Measurements from ENCODE around the gene ZNF280A. TPM values are rescaled to one million over a fixed set of nuclear protein-coding genes. Genes with fewer than 3 reads are reported as not detected.

The ZNF280A gene
- total and polyA plus RNA-seq, 9 of the 15 experiments (the other 6 are each of a cell fraction or from before 2014, with no cell fraction given), result 19.0 to 40.8 (median 28.6) TPM

GRCh38 chr22:22463855-22464540, 56.1 kb downstream of the ZNF280A start (continued):
- TF ChIP-seq, protein P1, sequence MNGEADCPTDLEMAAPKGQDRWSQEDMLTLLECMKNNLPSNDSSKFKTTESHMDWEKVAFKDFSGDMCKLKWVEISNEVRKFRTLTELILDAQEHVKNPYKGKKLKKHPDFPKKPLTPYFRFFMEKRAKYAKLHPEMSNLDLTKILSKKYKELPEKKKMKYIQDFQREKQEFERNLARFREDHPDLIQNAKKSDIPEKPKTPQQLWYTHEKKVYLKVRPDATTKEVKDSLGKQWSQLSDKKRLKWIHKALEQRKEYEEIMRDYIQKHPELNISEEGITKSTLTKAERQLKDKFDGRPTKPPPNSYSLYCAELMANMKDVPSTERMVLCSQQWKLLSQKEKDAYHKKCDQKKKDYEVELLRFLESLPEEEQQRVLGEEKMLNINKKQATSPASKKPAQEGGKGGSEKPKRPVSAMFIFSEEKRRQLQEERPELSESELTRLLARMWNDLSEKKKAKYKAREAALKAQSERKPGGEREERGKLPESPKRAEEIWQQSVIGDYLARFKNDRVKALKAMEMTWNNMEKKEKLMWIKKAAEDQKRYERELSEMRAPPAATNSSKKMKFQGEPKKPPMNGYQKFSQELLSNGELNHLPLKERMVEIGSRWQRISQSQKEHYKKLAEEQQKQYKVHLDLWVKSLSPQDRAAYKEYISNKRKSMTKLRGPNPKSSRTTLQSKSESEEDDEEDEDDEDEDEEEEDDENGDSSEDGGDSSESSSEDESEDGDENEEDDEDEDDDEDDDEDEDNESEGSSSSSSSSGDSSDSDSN (IDR thresholded peaks at IDR 0.05; ENCODE audit: borderline replicate concordance in 1 of 2, low read depth in 2 of 2, low read length in 2 of 2), result no peak
- TF ChIP-seq DIDO1 (tag; IDR thresholded peaks at IDR 0.05; ENCODE audit: low read depth) (peak; percentile 58; the same call in 1 of the 2 replicates), E2F8 (IDR thresholded peaks at IDR 0.05; ENCODE audit: low read depth, partially characterized antibody) (no peak), ZNF133 (CRISPR knock-in tag; IDR thresholded peaks at IDR 0.05) (peak; percentile 70; the same call in 1 of the 2 replicates), PTBP1 (IDR thresholded peaks at IDR 0.05; ENCODE audit: low read depth, low read length) (no peak), ZFX (CRISPR knock-in tag; IDR thresholded peaks at IDR 0.05) (no peak), ZNF511 (CRISPR knock-in tag; IDR thresholded peaks at IDR 0.05) (no peak), CBX1 (IDR thresholded peaks at IDR 0.05; ENCODE audit: low read depth) (no peak), ZNF436 (CRISPR knock-in tag; IDR thresholded peaks at IDR 0.05) (no peak), HBP1 (CRISPR knock-in tag; IDR thresholded peaks at IDR 0.05) (peak; percentile 72; the same call in 1 of the 2 replicates), SNIP1 (IDR thresholded peaks at IDR 0.05; ENCODE audit: low read depth) (no peak), ZKSCAN1 (IDR thresholded peaks at IDR 0.05; ENCODE audit: low read depth, low read length) (no peak), GABPB1 (CRISPR knock-in tag; IDR thresholded peaks at IDR 0.05) (peak; percentile 55; the same call in 1 of the 2 replicates), NELFE (IDR thresholded peaks at IDR 0.05; ENCODE audit: insufficient read depth, insufficient read length) (no peak), HDAC8 (tag; IDR thresholded peaks at IDR 0.05) (0 out of 2 replicates have a peak, but pooled peaks have one; percentile 27)
- TF ChIP-seq, protein P2, sequence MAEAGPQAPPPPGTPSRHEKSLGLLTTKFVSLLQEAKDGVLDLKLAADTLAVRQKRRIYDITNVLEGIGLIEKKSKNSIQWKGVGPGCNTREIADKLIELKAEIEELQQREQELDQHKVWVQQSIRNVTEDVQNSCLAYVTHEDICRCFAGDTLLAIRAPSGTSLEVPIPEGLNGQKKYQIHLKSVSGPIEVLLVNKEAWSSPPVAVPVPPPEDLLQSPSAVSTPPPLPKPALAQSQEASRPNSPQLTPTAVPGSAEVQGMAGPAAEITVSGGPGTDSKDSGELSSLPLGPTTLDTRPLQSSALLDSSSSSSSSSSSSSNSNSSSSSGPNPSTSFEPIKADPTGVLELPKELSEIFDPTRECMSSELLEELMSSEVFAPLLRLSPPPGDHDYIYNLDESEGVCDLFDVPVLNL (CRISPR knock-in tag; IDR thresholded peaks at IDR 0.05; ENCODE audit: low read depth), result no peak; the same call in 1 of the 2 replicates
- TF ChIP-seq, protein P3, sequence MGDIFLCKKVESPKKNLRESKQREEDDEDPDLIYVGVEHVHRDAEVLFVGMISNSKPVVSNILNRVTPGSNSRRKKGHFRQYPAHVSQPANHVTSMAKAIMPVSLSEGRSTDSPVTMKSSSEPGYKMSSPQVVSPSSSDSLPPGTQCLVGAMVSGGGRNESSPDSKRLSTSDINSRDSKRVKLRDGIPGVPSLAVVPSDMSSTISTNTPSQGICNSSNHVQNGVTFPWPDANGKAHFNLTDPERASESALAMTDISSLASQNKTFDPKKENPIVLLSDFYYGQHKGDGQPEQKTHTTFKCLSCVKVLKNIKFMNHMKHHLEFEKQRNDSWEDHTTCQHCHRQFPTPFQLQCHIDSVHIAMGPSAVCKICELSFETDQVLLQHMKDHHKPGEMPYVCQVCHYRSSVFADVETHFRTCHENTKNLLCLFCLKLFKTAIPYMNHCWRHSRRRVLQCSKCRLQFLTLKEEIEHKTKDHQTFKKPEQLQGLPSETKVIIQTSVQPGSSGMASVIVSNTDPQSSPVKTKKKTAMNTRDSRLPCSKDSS (IDR thresholded peaks at IDR 0.05; ENCODE audit: low read depth, partially characterized antibody), result no peak

Data from K562 (cell line).